Breast epithelium (tissue), 4 donors: ENCODE data around the gene MXRA7. TPM values are rescaled to one million over a fixed set of nuclear protein-coding genes. Genes with fewer than 3 reads are reported as not detected.
A peak's percentile ranks its signal among the peaks of the same experiment; 100 is the strongest.
"Not testable (repeated sequence)": the region's sequence is repeated elsewhere in the genome, so short reads cannot be mapped to it uniquely, and the experiment has no call there.

Experiments used
- DNase-seq, 2 donors: peaks; one replicate each; pipeline ENCODE4 v3.0.0-alpha.2; 2019; ENCODE audit warnings: low spot score in 2 of 2
- H3K27ac ChIP-seq, 2 donors: fragments of 200-600 bp; sonication (generic) in 1 of 2; one replicate each; pipeline ENCODE4 v1.5.1; 2016 to 2019; ENCODE audit warnings: mild to moderate bottlenecking in 1 of 2
- H3K27me3 ChIP-seq, 2 donors: fragments of 200-600 bp; sonication (generic) in 1 of 2; one replicate each; pipeline versions ENCODE4 v1.5.1 to v1.6.0; 2017 to 2019; ENCODE audit warnings: control low read depth in 1 of 2, mild to moderate bottlenecking in 1 of 2
- H3K36me3 ChIP-seq: fragments of 200-600 bp; one replicate; pipeline ENCODE4 v1.5.1; 2019
- H3K4me1 ChIP-seq, 2 donors: fragments of 200-600 bp; sonication (generic); one replicate each; pipeline ENCODE4 v1.5.1; 2016 to 2019; ENCODE audit warnings: control low read depth in 1 of 2
- H3K4me3 ChIP-seq, 3 donors: fragments of 200-600 bp; sonication (generic); 1 replicate in 2 of 3; 2 replicates in 1 of 3; pipeline ENCODE4 v1.5.1; 2016 to 2019; ENCODE audit warnings: mild to moderate bottlenecking in 3 of 3, moderate library complexity in 2 of 3
- H3K9me3 ChIP-seq, 2 donors: fragments of 200-600 bp; sonication (generic) in 1 of 2; one replicate each; pipeline ENCODE4 v1.5.1; 2016 to 2019; ENCODE audit warnings: control low read depth in 1 of 2
- CTCF ChIP-seq, 3 donors: fragments of 450-650 bp; IDR thresholded peaks; one replicate each; pipeline ENCODE4 v1.5.1; 2016 to 2017; ENCODE audit warnings: antibody characterized with exemption in 3 of 3, mild to moderate bottlenecking in 3 of 3, moderate library complexity in 3 of 3
- POLR2A ChIP-seq: fragments of 450-650 bp; IDR thresholded peaks from one replicate; pipeline ENCODE4 v1.6.1; 2016; ENCODE audit warnings: antibody characterized with exemption, mild to moderate bottlenecking, moderate library complexity
- POLR2AphosphoS5 ChIP-seq, 3 donors: sonication (generic); formaldehyde crosslinking; IDR thresholded peaks; one replicate each; pipeline ENCODE4 v1.6.1; 2017; ENCODE audit warnings: antibody characterized with exemption in 3 of 3
- intact Hi-C: fragments of 100-400 bp; cut with DNase I; formaldehyde crosslinking; loops from one replicate; pipeline ENCODE4 v1.15.1; 2023; ENCODE audit warnings: low total_unique reads
- total RNA-seq, 3 donors: library from RNA; depleted of rRNA; stranded (reverse); fragments of >200 nt; gene quantifications; one replicate each; pipeline ENCODE4 v1.1.0, GENCODE V29; 2016

MXRA7 gene
- total RNA-seq, 3 donors from 2014 or later = 106 to 242 (median 113) TPM

GRCh38 chr17:76753061-76753961 is 42.5 kb upstream of the MXRA7 start:
- H3K4me1 ChIP-seq = no peaks in the 10 kb centered on the region
- no peak for TF ChIP-seq POLR2AphosphoS5 (IDR thresholded peaks at IDR 0.05)
- no peak for TF ChIP-seq CTCF (IDR thresholded peaks at IDR 0.05)
- no peak for TF ChIP-seq POLR2A
- H3K4me3 ChIP-seq = peak overlapping the region in 2 of 3 donors; percentile 21 to 51
- H3K9me3 ChIP-seq = no peaks in the 10 kb centered on the region
- no peaks in the 10 kb centered on the region for H3K36me3 ChIP-seq
- no peak for DNase-seq
- intact Hi-C loops = no loop called here
- H3K27me3 ChIP-seq = no peaks in the 10 kb centered on the region
- peak overlapping the region; percentile 35 to 38 for H3K27ac ChIP-seq

GRCh38 chr17:76752006-76752405 is 41.2 kb upstream of the MXRA7 start:
- Histone ChIP-seq H3K27me3 (no peaks in the 10 kb centered on the region), H3K4me3 (no peak overlapping the region), H3K9me3 (no peaks in the 10 kb centered on the region), H3K36me3 (no peaks in the 10 kb centered on the region), H3K27ac (peak overlapping the region in 1 of 2 donors; percentile 16), H3K4me1 (no peaks in the 10 kb centered on the region)
- intact Hi-C loops = no loop called here
- no peak for TF ChIP-seq POLR2AphosphoS5 (IDR thresholded peaks at IDR 0.05)
- no peak for TF ChIP-seq CTCF (IDR thresholded peaks at IDR 0.05)
- TF ChIP-seq POLR2A = no peak
- no peak for DNase-seq

DNA sequence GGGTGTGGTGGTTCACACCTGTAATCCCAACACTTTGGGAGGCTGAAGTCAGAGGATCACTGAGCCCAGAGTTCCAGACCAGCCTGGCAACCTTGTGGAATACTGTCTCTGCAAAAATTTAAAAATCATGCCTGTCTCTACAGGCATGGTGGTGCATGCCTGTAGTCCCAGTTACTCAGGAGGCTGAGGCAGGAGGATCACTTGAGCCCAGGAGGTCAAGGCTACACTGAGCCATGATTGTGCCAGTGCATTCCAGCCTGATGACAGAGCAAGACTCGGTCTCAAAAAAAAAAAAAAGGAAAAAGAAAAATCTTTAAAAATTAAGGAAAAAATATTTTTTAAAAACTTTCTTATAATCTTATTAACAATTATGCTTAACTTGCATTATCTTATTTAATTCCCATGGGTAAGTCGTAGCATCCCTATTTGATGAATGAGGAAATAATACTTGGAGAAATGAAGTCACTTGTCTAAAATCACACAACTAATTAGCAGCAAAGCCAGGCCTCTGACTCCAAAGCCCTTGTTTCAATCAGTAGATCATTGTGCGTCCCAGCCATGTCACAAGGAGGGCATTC is 40.7 kb upstream of the MXRA7 start:
- TF ChIP-seq CTCF (IDR thresholded peaks at IDR 0.05) (no peak), POLR2AphosphoS5 (IDR thresholded peaks at IDR 0.05) (no peak)
- H3K9me3 ChIP-seq = no peaks in the 10 kb centered on the region
- intact Hi-C loops = no loop called here

GRCh38 chr17:76748657-76749056 is 37.9 kb upstream of the MXRA7 start:
- no peaks in the 10 kb centered on the region for H3K27me3 ChIP-seq
- intact Hi-C loops = no loop called here
- no peak overlapping the region for H3K4me3 ChIP-seq
- DNase-seq = no peak
- no peaks in the 10 kb centered on the region for H3K9me3 ChIP-seq
- H3K27ac ChIP-seq = no peak overlapping the region
- H3K36me3 ChIP-seq = no peaks in the 10 kb centered on the region
- no peaks in the 10 kb centered on the region for H3K4me1 ChIP-seq
- TF ChIP-seq POLR2AphosphoS5 (IDR thresholded peaks at IDR 0.05) (no peak), POLR2A (no peak), CTCF (IDR thresholded peaks at IDR 0.05) (no peak)

More for the DNA sequence above, 40.7 kb upstream of the MXRA7 start:
- H3K4me3 ChIP-seq = no peak overlapping the region
- H3K27me3 ChIP-seq = no peaks in the 10 kb centered on the region
- peak overlapping the region in 1 of 2 donors; percentile 16 for H3K27ac ChIP-seq
- no peaks in the 10 kb centered on the region for H3K36me3 ChIP-seq
- DNase-seq = no peak
- H3K4me1 ChIP-seq = no peaks in the 10 kb centered on the region

DNA sequence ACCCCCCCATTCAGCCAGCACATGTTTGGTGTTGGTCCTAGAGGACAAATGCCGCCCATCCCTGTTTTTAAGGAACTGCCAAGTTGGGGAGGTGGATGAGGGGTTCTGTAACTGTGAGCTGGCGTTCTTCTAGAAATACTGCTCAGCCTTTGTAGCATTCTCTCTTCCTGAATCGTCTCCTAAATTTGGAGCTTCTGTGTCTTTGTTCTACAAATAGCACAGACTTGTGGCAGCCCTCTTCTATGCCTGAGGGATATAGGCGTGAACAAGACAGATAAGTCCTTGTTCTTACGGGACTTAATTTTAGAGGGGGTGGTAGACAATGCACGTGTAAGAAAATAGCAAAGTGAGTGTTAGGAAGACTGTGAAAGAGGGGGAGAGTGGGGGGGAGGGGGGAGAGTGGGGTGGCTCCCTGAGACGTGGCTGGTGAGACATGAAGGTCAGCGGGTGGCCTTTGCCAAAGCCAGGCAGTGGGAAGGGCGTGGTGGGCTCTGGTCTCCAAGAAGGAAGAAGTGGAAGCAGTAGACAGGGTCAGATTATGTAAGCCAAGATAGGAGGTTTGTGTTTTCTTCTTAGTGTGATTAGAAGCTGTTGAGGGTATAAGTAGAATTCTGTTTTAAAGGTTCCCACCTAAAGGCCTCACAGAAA is 37.1 kb upstream of the MXRA7 start:
- Histone ChIP-seq H3K4me1 (no peaks in the 10 kb centered on the region), H3K27me3 (no peaks in the 10 kb centered on the region), H3K4me3 (no peak overlapping the region), H3K27ac (peak overlapping the region in 1 of 2 donors; percentile 60), H3K36me3 (no peaks in the 10 kb centered on the region), H3K9me3 (no peaks in the 10 kb centered on the region)
- TF ChIP-seq POLR2A = no peak
- no peak for TF ChIP-seq POLR2AphosphoS5 (IDR thresholded peaks at IDR 0.05)
- no peak for TF ChIP-seq CTCF (IDR thresholded peaks at IDR 0.05)
- intact Hi-C loops = no loop called here
- no peak for DNase-seq

- H3K27me3 ChIP-seq, H3K36me3 ChIP-seq, H3K27ac ChIP-seq, DNase-seq, H3K4me1 ChIP-seq, H3K9me3 ChIP-seq, intact Hi-C loops, H3K4me3 ChIP-seq: not testable (repeated sequence)
These were observed 35.0 kb upstream of the MXRA7 start for GRCh38 chr17:76745785-76746184.
